ENCODE measurements around the gene CCT7.
A peak's percentile ranks its signal among the peaks of the same experiment; 100 is the strongest.

Gene CCT7

DNA sequence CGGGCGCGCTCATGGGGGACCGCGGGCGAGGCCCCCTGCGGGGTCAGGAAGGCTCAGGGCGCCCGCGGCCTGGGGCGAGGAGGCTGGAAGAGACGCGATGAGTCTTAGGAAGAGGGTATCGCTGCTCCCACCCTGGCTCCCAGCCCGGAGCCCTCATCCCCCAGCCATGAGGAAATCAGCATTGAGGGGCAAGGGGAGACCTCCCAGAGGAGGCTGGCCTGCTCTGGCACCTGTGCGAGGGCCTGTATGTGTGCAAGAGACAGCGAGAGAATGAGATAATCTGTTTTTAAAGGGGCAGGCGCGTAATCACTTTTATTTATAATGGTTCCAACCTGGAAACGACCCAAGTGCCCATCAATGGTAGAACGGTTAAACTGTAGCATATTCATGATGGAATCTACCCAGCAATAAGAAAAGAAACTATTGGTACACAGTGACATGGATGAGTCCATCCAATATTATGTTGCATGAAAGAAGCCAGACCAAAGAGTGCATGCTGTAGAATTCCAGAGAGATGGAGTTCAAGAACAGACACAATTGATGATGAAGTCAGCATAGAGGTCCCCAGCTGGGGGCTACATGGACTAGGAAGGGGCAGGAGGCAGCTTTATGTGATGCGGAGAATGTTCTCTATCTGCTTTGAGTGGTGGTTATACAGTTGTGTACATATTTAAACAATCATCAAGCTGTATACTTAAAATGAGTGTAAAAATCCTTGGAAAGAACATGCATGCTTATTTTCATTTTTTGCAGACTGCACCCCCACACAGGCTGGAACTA is 35.8 kb downstream of the CCT7 start:
- no peak for DNase-seq

DNA sequence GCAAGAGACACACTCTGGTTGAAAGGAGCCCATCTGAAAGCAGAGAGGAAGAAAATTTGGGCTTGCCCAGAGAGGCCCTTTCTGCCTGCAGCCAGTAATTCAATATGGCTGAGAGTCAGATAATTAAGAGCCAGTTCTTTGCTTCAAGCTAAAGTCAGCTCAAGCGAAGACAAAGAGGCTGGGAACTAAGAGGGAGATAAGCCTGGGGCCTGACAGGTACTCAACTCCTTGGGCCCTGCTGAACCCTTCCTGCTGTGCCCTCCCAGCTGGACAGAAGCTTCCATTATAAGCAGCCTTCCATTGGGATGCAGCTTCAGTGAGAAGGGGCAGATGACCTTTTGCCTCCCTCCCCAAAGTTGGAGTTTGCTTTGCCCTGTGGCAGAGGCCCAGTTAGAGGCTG is 38.2 kb downstream of the CCT7 start:
- no peak for DNase-seq

DNA sequence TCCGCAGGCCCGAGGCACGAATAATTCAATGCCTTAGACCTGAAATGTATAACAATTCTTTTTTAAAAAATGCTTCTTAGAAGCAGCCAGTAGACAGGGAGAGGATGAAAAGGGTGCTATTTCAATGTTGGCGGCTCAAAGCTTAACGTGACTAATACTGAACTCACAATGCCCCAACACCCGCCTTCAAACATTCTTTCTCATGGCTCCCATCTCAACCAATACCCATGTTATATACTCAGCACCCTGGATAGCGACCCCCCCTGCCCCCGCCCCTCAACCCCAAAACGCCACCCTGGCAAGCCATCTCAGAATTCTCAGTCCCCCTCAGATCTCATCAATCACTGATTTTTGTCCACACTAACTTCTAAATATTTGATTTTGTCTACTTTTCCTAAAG is 45.7 kb downstream of the CCT7 start:
- DNase-seq = no peak

DNA sequence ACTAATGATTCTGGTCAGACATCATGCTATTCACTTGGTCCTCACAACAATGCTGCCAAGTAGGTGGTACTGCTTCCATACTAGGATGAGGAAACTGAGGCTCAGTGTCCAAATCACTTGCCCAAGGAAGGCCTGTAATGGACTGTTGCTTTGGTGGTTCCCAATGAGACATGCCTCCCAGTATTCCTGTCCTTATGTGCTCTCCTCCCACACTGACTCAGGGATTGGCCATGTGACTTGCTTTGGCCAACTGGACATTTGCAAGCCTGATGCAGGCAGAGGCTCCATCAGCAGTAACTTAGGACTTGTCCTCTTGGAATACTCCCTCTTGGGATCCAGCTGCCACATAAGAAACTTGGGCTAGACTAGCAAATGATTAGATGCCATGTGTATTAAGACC is 47.1 kb downstream of the CCT7 start:
- no peak for DNase-seq

DNA sequence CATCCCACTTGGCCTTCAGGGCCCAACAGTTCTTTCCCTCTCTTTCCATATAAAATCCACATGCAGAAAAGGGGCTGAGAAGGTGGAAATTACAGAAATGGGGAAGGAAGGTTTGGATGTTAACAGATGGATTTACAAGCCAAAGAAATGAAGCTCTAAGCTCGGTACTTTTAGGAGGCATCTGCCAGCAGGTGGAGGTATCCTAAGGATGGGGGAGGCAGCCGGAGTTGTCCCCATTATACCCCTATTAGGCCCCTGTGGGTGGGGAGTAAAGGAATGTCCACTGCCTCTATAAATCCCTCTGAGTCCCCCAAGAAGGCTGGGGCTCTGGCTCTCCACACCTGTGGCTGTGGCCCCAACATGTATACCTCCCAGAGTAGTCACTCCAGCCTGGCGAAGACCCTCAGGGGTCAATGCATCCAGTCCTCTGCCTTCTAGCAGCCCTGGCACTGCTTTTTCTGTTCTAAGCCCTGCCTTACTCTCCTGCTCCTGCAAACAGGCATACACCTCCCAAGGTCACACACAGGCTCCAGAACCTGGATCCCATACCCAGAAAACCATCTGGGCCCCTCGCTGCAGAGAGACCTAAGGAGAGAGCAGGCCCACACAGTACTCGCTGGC is 48.9 kb downstream of the CCT7 start:
- DNase-seq = no peak

GRCh38 chr2:73283545-73284295 is 49.6 kb downstream of the CCT7 start:
- no peak for DNase-seq

- DNase-seq = peak; percentile 62
Measured at GRCh38 chr2:73284296-73285158, 50.4 kb downstream of the CCT7 start, which contains the start of gene FBXO41. TSS of gene FBXO41 (minus strand) at chr2:73284478. CDS start at chr2:73269630, 14,848 bp downstream.

DNA sequence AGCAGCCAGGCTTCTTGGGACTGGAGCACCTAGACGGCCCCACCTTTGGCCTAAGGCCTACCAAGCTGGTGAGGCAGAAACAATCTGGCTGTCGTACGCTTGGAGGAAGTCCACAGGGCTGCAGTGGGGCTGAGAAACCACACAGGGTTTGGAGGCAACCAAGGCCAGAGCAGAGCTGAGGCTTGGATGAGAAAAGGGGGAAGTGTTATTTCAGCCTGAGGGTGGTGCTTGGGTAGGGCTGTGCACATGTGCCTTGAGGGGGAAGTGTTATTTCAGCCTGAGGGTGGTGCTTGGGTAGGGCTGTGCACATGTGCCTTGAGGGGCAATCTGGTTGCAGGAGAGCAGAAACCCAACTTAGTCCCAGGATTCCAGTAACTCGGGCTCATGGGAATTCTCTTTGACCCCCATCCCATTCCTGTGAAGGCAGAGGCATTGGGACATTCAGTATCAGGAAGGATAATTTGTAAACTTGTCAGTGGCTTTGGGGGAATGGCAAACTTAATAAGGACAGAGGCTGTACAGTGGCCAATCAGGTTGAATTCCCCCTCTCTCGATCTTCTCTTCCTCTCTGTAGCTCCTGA is 51.1 kb downstream of the CCT7 start:
- DNase-seq = peak; percentile 18

- no peak for DNase-seq
Measured at GRCh38 chr2:73286134-73286655, 52.1 kb downstream of the CCT7 start.

DNA sequence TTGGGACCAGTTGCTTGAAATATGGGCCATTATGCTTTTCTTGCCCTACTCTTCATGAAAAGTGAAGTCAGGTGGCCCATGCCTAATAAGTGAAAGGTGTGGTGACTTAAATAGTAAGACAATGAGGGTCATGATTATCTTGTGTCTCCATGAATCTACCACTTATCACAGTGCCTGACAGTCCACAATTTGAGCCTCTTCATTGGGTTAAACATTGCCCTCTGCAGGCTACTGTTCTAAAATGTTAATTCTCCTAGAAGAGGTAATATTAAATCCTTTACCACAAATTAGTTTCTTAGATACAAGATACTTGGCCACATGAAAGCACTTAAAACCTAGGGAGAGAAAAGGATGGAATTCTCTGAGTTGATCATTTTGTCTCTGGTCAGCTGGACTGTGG is 55.2 kb downstream of the CCT7 start:
- no peak for DNase-seq

GRCh38 chr2:73290049-73290839 is 56.1 kb downstream of the CCT7 start:
- DNase-seq = peak; percentile 59

DNA sequence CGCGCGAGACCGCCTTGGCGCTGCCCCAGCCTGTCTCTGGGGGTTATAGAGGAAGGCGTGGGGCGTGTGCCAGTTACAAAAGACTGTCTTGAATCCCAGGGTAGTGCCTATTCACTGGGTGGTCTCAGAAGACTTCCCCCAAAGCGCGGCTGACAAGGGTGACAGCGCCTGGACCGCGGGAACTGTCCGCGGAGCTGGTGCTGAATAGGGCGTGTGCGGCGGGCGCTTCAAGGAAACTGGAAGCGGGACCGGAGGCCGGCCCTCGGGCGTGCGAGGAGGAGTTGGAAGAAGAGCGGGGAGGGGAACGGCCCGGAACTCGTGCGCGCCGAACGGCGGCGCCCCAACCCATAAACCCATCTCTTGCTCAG is 57.0 kb downstream of the CCT7 start:
- peak; percentile 46 for DNase-seq

- DNase-seq = no peak
Measured at GRCh38 chr2:73291461-73292315, 57.6 kb downstream of the CCT7 start.

- no peak for DNase-seq
Measured at GRCh38 chr2:73292316-73292905, 58.3 kb downstream of the CCT7 start.

- no peak for DNase-seq
Measured at GRCh38 chr2:73292906-73293533, 58.9 kb downstream of the CCT7 start.

GRCh38 chr2:73293534-73294171 is 59.5 kb downstream of the CCT7 start, which contains the start of gene EGR4:
TSS of gene EGR4 (minus strand) at chr2:73293548. CDS start at chr2:73293317, 231 bp downstream.
- DNase-seq = peak; percentile 91

DNA sequence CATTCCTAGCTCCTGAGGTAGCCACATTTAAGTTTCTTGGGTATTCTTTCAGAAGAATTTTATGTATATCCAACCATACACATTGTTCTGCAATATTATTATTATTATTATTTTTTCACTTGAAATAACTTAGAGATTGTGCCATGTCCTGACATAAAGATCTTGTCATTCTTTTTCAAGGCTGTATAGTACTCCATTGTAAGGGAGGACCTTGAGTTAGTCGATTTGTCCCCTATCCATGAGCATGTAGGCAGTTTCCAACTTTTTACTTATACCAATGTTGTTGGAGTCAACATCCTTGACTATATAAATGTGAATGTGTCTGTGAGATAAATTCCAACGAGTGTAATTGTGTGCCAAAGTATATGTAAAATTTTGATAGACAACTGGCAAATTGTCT is 60.1 kb downstream of the CCT7 start:
- DNase-seq = no peak

- DNase-seq = no peak
Measured at GRCh38 chr2:73295751-73296400, 61.8 kb downstream of the CCT7 start.
